IMR-90 (cell line): ENCODE data around the gene CCDC33. TPM values are rescaled to one million over a fixed set of nuclear protein-coding genes. Genes with fewer than 3 reads are reported as not detected.

ENCODE experiments used
- ATAC-seq: fragments of 200-7000 bp; cut with Tn5 transposase; 2 replicates; pipeline ENCODE4 v1.9.1; 2020; ENCODE audit warnings: low read depth, mild to moderate bottlenecking, moderate library complexity
- BruUV-seq: library from RNA; stranded (reverse); fragments of 400-500 nt; replicated peaks from 2 replicates; lab custom pipeline; 2021; lab: Mats Ljungman, UMichigan
- CTCF ChIA-PET: fragments of 300-600 bp; formaldehyde crosslinking; extraction: SDS; loops from one replicate; lab custom pipeline; 2021; ENCODE audit warnings: antibody characterized with exemption; lab: Yijun Ruan, JAX
- POLR2A ChIA-PET: fragments of 300-600 bp; sonication (Branson Sonifier 250); formaldehyde crosslinking; loops from one replicate; lab custom pipeline; 2022; ENCODE audit warnings: antibody characterized with exemption; ENCODE audit not compliant: unreplicated experiment; lab: Charles Lee
- DNase-seq: peaks from one replicate; pipeline ENCODE4 v3.0.0; 2013
- H2AFZ ChIP-seq: replicated peaks from 2 replicates; pipeline ENCODE3; 2013; ENCODE audit warnings: low read length, mild to moderate bottlenecking; ENCODE audit not compliant: poor library complexity
- H2AK5ac ChIP-seq: 2 replicates; pipeline ENCODE4 v1.6.1; 2013; ENCODE audit warnings: low read depth, low read length, inconsistent platforms
- H2AK9ac ChIP-seq: replicated peaks from 2 replicates; pipeline ENCODE3; 2013; ENCODE audit warnings: mild to moderate bottlenecking, low read depth, low read length, moderate library complexity; ENCODE audit not compliant: poor library complexity
- H2BK120ac ChIP-seq: 2 replicates; pipeline ENCODE4 v1.6.1; 2013; ENCODE audit warnings: low read depth, low read length, inconsistent platforms
- H2BK15ac ChIP-seq: 3 replicates; pipeline ENCODE4 v1.6.1; 2013; ENCODE audit warnings: low read depth, low read length, inconsistent platforms
- H2BK20ac ChIP-seq: 2 replicates; pipeline ENCODE4 v1.6.1; 2013; ENCODE audit warnings: low read depth, mild to moderate bottlenecking, inconsistent platforms, low read length, moderate library complexity
- H2BK5ac ChIP-seq: 2 replicates; pipeline ENCODE4 v1.6.1; 2013; ENCODE audit warnings: mild to moderate bottlenecking, low read depth, low read length, inconsistent platforms; ENCODE audit not compliant: poor library complexity, severe bottlenecking
- H3K14ac ChIP-seq: replicated peaks from 2 replicates; pipeline ENCODE4 v1.6.1; 2013; ENCODE audit warnings: low read depth, low read length, inconsistent platforms
- H3K18ac ChIP-seq: 2 replicates; pipeline ENCODE4 v1.6.1; 2013; ENCODE audit warnings: low read depth, low read length, control low read depth
- H3K23ac ChIP-seq: 2 replicates; pipeline ENCODE4 v1.6.1; 2013; ENCODE audit warnings: low read depth, low read length, inconsistent platforms
- H3K27ac ChIP-seq: 2 replicates; pipeline ENCODE4 v1.5.1; 2013; ENCODE audit warnings: mild to moderate bottlenecking, control low read depth, low read length; ENCODE audit not compliant: insufficient read depth
- H3K27me3 ChIP-seq: 2 replicates; pipeline ENCODE4 v1.6.1; 2013; ENCODE audit warnings: low read length; ENCODE audit not compliant: control insufficient read depth, insufficient read depth
- H3K36me3 ChIP-seq: 2 replicates; pipeline ENCODE4 v1.6.1; 2013; ENCODE audit warnings: low read length, mixed read lengths; ENCODE audit not compliant: control insufficient read depth, insufficient read depth
- H3K4ac ChIP-seq: 2 replicates; pipeline ENCODE4 v1.6.1; 2013; ENCODE audit warnings: low read depth, low read length, inconsistent platforms
- H3K4me1 ChIP-seq: 2 replicates; pipeline ENCODE4 v1.6.1; 2013; ENCODE audit warnings: low read length, mixed read lengths; ENCODE audit not compliant: control insufficient read depth, insufficient read depth
- H3K4me2 ChIP-seq: 2 replicates; pipeline ENCODE4 v1.6.1; 2013; ENCODE audit warnings: low read depth, mild to moderate bottlenecking, control low read depth, low read length, moderate library complexity
- H3K4me3 ChIP-seq: 2 replicates; pipeline ENCODE4 v1.5.1; 2013; ENCODE audit warnings: low read depth, mild to moderate bottlenecking, control low read depth, low read length, moderate library complexity; ENCODE audit not compliant: insufficient read depth
- H3K56ac ChIP-seq: 2 replicates; pipeline ENCODE4 v1.6.1; 2013; ENCODE audit warnings: low read length, inconsistent platforms; ENCODE audit not compliant: insufficient read depth; ENCODE audit errors: extremely low read depth
- H3K79me1 ChIP-seq, 2 experiments: 2 replicates each; pipeline ENCODE4 v1.6.1; 2013; ENCODE audit warnings: low read length in 2 of 2, inconsistent platforms in 1 of 2, low read depth in 1 of 2
- H3K9ac ChIP-seq: 2 replicates; pipeline ENCODE4 v1.6.1; 2013; ENCODE audit warnings: low read depth, low read length, control low read depth
- H3K9me1 ChIP-seq: 2 replicates; pipeline ENCODE4 v1.6.1; 2013; ENCODE audit warnings: low read length, inconsistent platforms; ENCODE audit not compliant: insufficient read depth
- H3K9me3 ChIP-seq: 2 replicates; pipeline ENCODE4 v1.6.1; 2013; ENCODE audit warnings: low read length; ENCODE audit not compliant: control insufficient read depth, insufficient read depth
- H4K20me1 ChIP-seq: 2 replicates; pipeline ENCODE4 v1.6.1; 2013; ENCODE audit warnings: low read length, inconsistent platforms; ENCODE audit not compliant: insufficient read depth
- H4K5ac ChIP-seq: 2 replicates; pipeline ENCODE4 v1.6.1; 2013; ENCODE audit warnings: mild to moderate bottlenecking, low read depth, low read length, control low read depth
- H4K8ac ChIP-seq, 2 experiments: 2 replicates each; pipeline ENCODE4 v1.6.1; 2013; ENCODE audit warnings: low read depth in 2 of 2, low read length in 2 of 2, control low read depth in 1 of 2, inconsistent platforms in 1 of 2
- H4K91ac ChIP-seq: 2 replicates; pipeline ENCODE4 v1.6.1; 2013; ENCODE audit warnings: low read depth, low read length, inconsistent platforms; ENCODE audit not compliant: insufficient read depth
- CHD1 ChIP-seq: IDR thresholded peaks from 2 replicates; pipeline ENCODE4 v1.6.1; 2012; ENCODE audit warnings: low read depth, low read length, improper control_type of control experiment
- FOS ChIP-seq: fragments of 150-350 bp; IDR thresholded peaks from 2 replicates; pipeline ENCODE4 v1.6.1; 2016; ENCODE audit warnings: low read depth, low read length
- MAFK ChIP-seq: IDR thresholded peaks from 2 replicates; pipeline ENCODE4 v1.6.1; 2012; ENCODE audit warnings: low read depth, low read length, improper control_type of control experiment
- MXI1 ChIP-seq: IDR thresholded peaks from 2 replicates; pipeline ENCODE4 v1.6.1; 2012; ENCODE audit warnings: low read depth, mild to moderate bottlenecking, low read length, moderate library complexity, borderline replicate concordance
- POLR2A ChIP-seq: IDR thresholded peaks from 2 replicates; pipeline ENCODE4 v1.6.1; 2012; ENCODE audit warnings: mild to moderate bottlenecking, low read depth, low read length
- RAD21 ChIP-seq: IDR thresholded peaks from 2 replicates; pipeline ENCODE4 v1.6.1; 2012; ENCODE audit warnings: low read length, improper control_type of control experiment
- RFX5 ChIP-seq: IDR thresholded peaks from 2 replicates; pipeline ENCODE4 v1.8.0; 2012; ENCODE audit warnings: low read depth, mild to moderate bottlenecking, low read length, moderate library complexity
- WGBS, 2 experiments: methylation state at CpG; one replicate each; pipeline versions ENCODE4 v1.1.5 to v1.1.7; 2013; ENCODE audit warnings: missing lambda C conversion rate in 2 of 2; ENCODE audit not compliant: insufficient read length in 1 of 2; ENCODE audit errors: extremely low coverage in 2 of 2; 5-methylcytosine and 5-hydroxymethylcytosine counted together
- dilution Hi-C: fragments of 300-500 bp; cut with HindIII; formaldehyde crosslinking; loops from one replicate; pipeline ENCODE4 v1.14.3; 2018; ENCODE audit warnings: low sequenced_read_pairs; ENCODE audit not compliant: unreplicated experiment
- in situ Hi-C: fragments of 300-500 bp; cut with MboI; formaldehyde crosslinking; loops from 3 replicates; pipeline ENCODE4 v1.14.3; 2019; ENCODE audit warnings: low sequenced_read_pairs, inconsistent platforms, mixed read lengths
- intact Hi-C: fragments of 100-400 bp; cut with micrococcal nuclease; formaldehyde crosslinking; loops from 2 replicates; pipeline ENCODE4 v1.10.0; 2022
- polyA plus RNA-seq, 3 experiments: library from polyadenylated mRNA; depleted of rRNA; stranded (reverse); fragments of >200 nt; gene quantifications; 2 replicates each; pipeline ENCODE4 v1.2.3, GENCODE V29; 2012; ENCODE audit warnings: low replicate concordance in 1 of 3
- total RNA-seq: library from RNA; depleted of rRNA; stranded (reverse); fragments of >200 nt; gene quantifications from 2 replicates; pipeline ENCODE4 v1.2.3, GENCODE V29; 2012
- TF ChIP-seq, protein P1 (sequence below): fragments of 150-350 bp; IDR thresholded peaks from 2 replicates; pipeline ENCODE4 v1.6.1; 2016; ENCODE audit warnings: low read depth, mild to moderate bottlenecking, low read length, moderate library complexity, borderline replicate concordance
- TF ChIP-seq, protein P2 (sequence below): fragments of 150-350 bp; IDR thresholded peaks from 2 replicates; pipeline ENCODE4 v1.6.1; 2017; ENCODE audit warnings: mild to moderate bottlenecking, antibody characterized with exemption, low read length, low read depth

CCDC33 gene
- total and polyA plus RNA-seq, 2 of the 4 experiments (the other 2 are of a cell fraction), result not detected

DNA sequence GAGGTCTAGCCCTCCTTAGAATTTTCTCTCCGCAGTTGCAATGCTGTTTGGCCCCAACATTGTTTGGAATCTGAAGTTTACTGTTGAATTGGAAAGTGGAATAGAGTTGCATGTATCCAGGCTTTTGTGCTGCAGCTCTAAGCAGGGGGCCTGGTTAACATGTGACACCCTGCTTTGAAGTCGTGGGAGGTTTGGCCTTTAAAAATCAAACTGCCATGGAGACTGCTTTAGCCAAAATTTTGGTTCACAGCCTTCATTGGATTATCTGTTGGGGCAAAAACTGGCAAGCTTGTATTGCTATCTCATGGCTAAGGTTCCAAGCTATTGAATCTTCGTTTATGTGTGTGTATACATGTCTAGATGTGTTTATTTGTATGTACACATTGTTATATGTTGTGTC, 115.5 kb downstream of the CCDC33 start:
- no peak overlapping the region for H3K27ac ChIP-seq
- no peak overlapping the region for H2AFZ ChIP-seq
- H3K4me1 ChIP-seq, result no peaks in the 10 kb centered on the region
- BruUV-seq, result no TSS peak
- no peak overlapping the region for H3K18ac ChIP-seq
- H3K4ac ChIP-seq, result no peak overlapping the region
- no peak overlapping the region for H3K4me2 ChIP-seq
- POLR2A ChIA-PET, result no interaction called here
- DNase-seq (no peak), ATAC-seq (no peak)
- peaks cover 35% of the 10 kb centered on the region for H3K27me3 ChIP-seq
- H3K14ac ChIP-seq, result no peak overlapping the region
- H4K20me1 ChIP-seq, result no peaks in the 10 kb centered on the region
- H3K4me3 ChIP-seq, result no peak overlapping the region
- intact Hi-C loops, result no loop called here
- CTCF ChIA-PET, result interaction anchor here (1.0 kb wide), 1 partner anchor 11 kb away, joined by 4 read pairs; no protein-coding TSS in a partner anchor
- H4K8ac ChIP-seq, result no peak overlapping the region
- 0% methylated on average over 1 of the region's 3 CpGs; no CpG with 5 or more reads in 1 of the 2 experiments for WGBS, 2 experiments
- no peak overlapping the region for H2BK20ac ChIP-seq
- no peak overlapping the region for H4K5ac ChIP-seq
- no peak overlapping the region for H4K91ac ChIP-seq
- dilution Hi-C loops, result no loop called here
- no peak overlapping the region for H3K23ac ChIP-seq
- no peak overlapping the region for H2BK15ac ChIP-seq
- H3K56ac ChIP-seq, result no peak overlapping the region
- H2AK9ac ChIP-seq, result no peak overlapping the region
- no peak overlapping the region for H2AK5ac ChIP-seq
- TF ChIP-seq RFX5 (no peak), RAD21 (no peak), POLR2A (no peak), MXI1 (no peak), CHD1 (no peak), FOS (no peak), MAFK (no peak)
- TF ChIP-seq, protein P1, sequence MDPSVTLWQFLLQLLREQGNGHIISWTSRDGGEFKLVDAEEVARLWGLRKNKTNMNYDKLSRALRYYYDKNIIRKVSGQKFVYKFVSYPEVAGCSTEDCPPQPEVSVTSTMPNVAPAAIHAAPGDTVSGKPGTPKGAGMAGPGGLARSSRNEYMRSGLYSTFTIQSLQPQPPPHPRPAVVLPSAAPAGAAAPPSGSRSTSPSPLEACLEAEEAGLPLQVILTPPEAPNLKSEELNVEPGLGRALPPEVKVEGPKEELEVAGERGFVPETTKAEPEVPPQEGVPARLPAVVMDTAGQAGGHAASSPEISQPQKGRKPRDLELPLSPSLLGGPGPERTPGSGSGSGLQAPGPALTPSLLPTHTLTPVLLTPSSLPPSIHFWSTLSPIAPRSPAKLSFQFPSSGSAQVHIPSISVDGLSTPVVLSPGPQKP, result no peak
- TF ChIP-seq, protein P2, sequence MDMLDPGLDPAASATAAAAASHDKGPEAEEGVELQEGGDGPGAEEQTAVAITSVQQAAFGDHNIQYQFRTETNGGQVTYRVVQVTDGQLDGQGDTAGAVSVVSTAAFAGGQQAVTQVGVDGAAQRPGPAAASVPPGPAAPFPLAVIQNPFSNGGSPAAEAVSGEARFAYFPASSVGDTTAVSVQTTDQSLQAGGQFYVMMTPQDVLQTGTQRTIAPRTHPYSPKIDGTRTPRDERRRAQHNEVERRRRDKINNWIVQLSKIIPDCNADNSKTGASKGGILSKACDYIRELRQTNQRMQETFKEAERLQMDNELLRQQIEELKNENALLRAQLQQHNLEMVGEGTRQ, result no peak
- no peaks in the 10 kb centered on the region for H3K79me1 ChIP-seq
- no peak overlapping the region for H2BK5ac ChIP-seq
- no peak overlapping the region for H3K9ac ChIP-seq
- in situ Hi-C loops, result no loop called here
- no peaks in the 10 kb centered on the region for H3K9me1 ChIP-seq
- peaks cover 2% of the 10 kb centered on the region; the same call in 1 of the 2 replicates for H3K9me3 ChIP-seq
- no peak overlapping the region for H2BK120ac ChIP-seq
- H3K36me3 ChIP-seq, result no peaks in the 10 kb centered on the region
